Measurements from ENCODE around the gene GLS2. TPM values are rescaled to one million over a fixed set of nuclear protein-coding genes. Genes with fewer than 3 reads are reported as not detected.

The GLS2 gene
- total and polyA plus RNA-seq, 9 of the 15 experiments (the other 6 are each of a cell fraction or from before 2014, with no cell fraction given), result 0.11 TPM; not detected in 8

DNA sequence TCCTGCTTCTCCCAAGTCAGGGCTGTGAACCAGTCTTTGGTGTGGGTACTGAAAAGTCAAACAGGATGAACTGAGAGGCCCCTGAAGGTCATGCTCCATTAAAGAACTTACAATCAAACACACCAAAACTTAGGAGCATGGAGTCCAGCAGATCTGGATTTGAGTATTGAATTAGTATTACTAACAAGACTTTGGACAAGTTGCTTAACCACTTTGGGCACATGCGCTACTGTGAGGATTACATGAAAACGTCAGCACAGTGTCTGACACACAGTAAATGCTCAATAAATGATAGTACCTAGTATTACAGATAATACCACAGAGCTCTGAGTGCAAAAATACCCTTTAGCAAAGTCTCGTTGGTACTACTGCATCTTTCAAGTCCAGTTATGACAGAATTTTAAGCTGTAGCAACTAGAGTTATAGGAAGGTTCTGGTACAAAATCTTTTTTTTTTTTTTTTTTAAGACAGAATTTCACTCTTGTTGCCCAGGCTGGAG is 62.0 kb downstream of the GLS2 start:
- H4K20me1 ChIP-seq (replicated peaks; ENCODE audit: control insufficient read depth, insufficient read depth, low read length), result no peaks in the 10 kb centered on the region
- H3K4me1 ChIP-seq (replicated peaks in 1 of 2; ENCODE audit: control insufficient read depth in 2 of 2, insufficient read depth in 2 of 2, low read length in 2 of 2), result no peaks in the 10 kb centered on the region
- H3K9me3 ChIP-seq (replicated peaks; ENCODE audit: control insufficient read depth, insufficient read depth, low read depth, low read length), result no peaks in the 10 kb centered on the region
- no peaks in the 10 kb centered on the region for H3K79me2 ChIP-seq (ENCODE audit: control insufficient read depth, insufficient read depth, low read length)
- TF ChIP-seq ERF (CRISPR knock-in tag; IDR thresholded peaks at IDR 0.05) (no peak), TAL1 (IDR thresholded peaks at IDR 0.05) (no peak), TCFL5 (CRISPR knock-in tag; conservative IDR thresholded peaks at IDR 0.05) (no peak), CREBBP (IDR thresholded peaks at IDR 0.05; ENCODE audit: low read depth, low read length) (no peak), ZNF408 (CRISPR knock-in tag; IDR thresholded peaks at IDR 0.05; ENCODE audit: low read depth) (no peak)
- TF ChIP-seq, protein P1, sequence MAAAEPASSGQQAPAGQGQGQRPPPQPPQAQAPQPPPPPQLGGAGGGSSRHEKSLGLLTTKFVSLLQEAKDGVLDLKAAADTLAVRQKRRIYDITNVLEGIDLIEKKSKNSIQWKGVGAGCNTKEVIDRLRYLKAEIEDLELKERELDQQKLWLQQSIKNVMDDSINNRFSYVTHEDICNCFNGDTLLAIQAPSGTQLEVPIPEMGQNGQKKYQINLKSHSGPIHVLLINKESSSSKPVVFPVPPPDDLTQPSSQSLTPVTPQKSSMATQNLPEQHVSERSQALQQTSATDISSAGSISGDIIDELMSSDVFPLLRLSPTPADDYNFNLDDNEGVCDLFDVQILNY (CRISPR knock-in tag; IDR thresholded peaks at IDR 0.05), result no peak
- BruUV-seq (replicated peaks), result no TSS peak
- POLR2A ChIA-PET, result interaction anchor here (0.7 to 2.7 kb wide), 2 partner anchors 11 to 75 kb away, joined by 3 to 12 read pairs; no protein-coding TSS in a partner anchor
- H3K4me2 ChIP-seq (ENCODE audit: insufficient read depth, low read length), result no peak overlapping the region
- no peak overlapping the region for H3K4me3 ChIP-seq
- peaks cover 86% of the 10 kb centered on the region for H3K36me3 ChIP-seq (ENCODE audit: control insufficient read depth, insufficient read depth, low read length)
- intact Hi-C loops (cut with micrococcal nuclease) (no loop called here), in situ Hi-C loops (cut with MboI) (no loop called here)
- no peaks in the 10 kb centered on the region for H3K27me3 ChIP-seq (ENCODE audit: control insufficient read depth in 2 of 2, insufficient read depth in 2 of 2, low read length in 2 of 2)
- CTCF ChIA-PET (ENCODE audit: low intra/inter-chr PET ratio), result no interaction called here
- no peak overlapping the region for H2AFZ ChIP-seq (ENCODE audit: low read depth, low read length)
- WGBS (ENCODE audit: insufficient coverage, low coverage, missing lambda C conversion rate), result 57% methylated on average over 3 of the region's 3 CpGs
- H3K9ac ChIP-seq (ENCODE audit: insufficient read depth in 1 of 2, low read depth in 2 of 2, low read length in 2 of 2), result no peak overlapping the region
- no peak overlapping the region for H3K27ac ChIP-seq (ENCODE audit: extremely low read depth, low read depth, low read length)
- DNase-seq (ENCODE audit: extremely low read depth in 1 of 4, low spot score in 3 of 4), result no peak
- no peak for FAIRE-seq
- no peak for ATAC-seq
- H3K9me1 ChIP-seq (ENCODE audit: control insufficient read depth, insufficient read depth, low read length), result no peaks in the 10 kb centered on the region

Data from K562 (cell line).